GM18870 (cell line): ENCODE results near the gene RPLP2.

Experiments used
- ATAC-seq: cut with Tn5 transposase; IDR thresholded peaks from one replicate; pipeline ENCODE4 v1.9.1; 2021; ENCODE audit warnings: moderate library complexity; ENCODE audit not compliant: unreplicated experiment

Gene RPLP2

GRCh38 chr11:833114-833791 lies 23.5 kb downstream of the RPLP2 start:
- no peak for ATAC-seq

DNA sequence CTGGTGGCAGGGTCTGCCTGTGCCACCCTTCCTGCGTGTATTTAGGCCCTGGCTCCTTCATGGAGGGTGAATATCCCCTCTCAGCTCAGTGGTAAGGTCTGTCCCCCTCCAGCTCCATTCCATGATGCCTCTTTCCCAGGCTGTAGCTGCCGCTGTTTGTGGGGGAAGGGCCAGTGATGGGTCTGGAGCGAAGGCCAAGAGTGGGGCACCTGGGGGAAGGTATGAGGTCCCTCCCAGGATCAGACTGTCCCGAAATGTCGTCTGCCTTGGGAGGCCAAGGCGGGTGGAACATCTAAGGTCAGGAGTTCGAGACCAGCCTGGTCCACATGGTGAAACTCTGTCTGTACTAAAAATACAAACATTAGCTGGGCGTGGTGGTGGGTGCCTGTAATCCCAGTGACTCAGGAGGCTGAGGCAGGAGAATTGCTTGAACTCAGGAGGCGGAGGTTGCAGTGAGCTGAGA lies 24.1 kb downstream of the RPLP2 start:
- ATAC-seq = no peak

DNA sequence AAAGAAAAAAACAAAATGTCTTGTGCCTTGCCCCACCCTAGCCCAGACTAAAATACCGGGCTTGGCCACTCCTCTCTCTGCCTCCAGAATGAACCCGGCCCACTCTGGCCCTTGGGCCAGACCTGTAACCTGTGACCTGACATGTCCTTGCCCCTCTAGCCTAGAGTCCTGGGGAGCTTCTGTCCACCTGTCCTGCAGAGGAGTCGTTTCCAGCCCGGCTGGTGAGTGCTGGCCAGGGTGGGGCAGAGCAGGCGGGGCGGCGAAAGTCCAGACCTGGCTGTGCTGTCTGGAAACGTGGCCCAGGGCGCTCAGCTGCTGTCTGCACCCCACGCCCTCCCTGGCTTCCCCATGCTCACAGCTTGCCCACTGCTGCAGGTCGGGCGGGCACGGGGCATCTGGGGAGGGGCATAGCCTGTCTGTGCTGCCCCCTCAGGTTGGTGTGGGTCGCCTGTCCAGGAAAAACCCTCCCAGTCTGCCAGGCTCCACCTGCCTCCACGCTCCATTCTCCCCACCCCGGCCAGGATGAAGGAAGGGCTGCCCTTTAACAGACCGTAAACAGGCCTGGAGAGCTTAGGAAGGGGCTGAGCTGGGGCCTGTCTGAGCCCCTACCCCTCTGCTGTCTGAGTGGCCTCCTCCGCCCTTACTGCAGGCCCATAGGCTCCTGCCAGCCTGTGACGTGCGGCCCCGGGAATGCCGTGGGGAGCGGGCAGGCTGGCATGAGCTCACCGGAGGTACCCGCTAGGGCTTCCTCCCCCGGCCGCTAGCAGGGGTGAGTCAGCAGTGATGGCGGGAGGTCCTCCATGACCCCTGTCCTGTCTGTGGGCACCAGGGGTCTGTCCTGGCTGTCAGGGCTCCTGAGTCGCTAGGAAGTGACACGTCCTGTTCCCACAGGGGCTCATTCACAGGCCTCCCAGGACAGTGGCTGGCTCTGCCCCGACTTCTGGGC lies 24.9 kb downstream of the RPLP2 start:
- no peak for ATAC-seq

DNA sequence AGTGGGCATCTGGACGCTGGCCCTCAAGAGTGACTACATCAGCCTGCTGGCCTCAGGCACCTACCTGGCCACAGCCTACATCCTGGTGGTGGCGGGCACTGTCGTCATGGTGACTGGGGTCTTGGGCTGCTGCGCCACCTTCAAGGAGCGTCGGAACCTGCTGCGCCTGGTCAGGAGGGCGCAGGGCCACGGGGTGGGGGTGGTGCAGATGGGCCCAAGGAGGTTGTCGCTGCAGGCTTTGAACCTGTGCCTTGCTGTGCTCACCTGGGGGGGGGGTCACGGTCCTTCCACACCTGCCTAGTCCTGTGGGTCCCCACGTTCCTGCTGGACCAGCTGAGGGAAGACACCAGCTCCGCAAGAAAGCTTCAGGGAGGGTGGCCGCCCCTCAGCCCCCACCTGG lies 26.5 kb downstream of the RPLP2 start:
- ATAC-seq = no peak

GRCh38 chr11:836700-837099 lies 26.9 kb downstream of the RPLP2 start:
- ATAC-seq = no peak

- no peak for ATAC-seq
These were observed 27.6 kb downstream of the RPLP2 start for GRCh38 chr11:837189-837989.

- ATAC-seq = no peak
These were observed 28.2 kb downstream of the RPLP2 start for GRCh38 chr11:837990-838307.

- ATAC-seq = no peak
These were observed 28.9 kb downstream of the RPLP2 start for GRCh38 chr11:838441-839279.

DNA sequence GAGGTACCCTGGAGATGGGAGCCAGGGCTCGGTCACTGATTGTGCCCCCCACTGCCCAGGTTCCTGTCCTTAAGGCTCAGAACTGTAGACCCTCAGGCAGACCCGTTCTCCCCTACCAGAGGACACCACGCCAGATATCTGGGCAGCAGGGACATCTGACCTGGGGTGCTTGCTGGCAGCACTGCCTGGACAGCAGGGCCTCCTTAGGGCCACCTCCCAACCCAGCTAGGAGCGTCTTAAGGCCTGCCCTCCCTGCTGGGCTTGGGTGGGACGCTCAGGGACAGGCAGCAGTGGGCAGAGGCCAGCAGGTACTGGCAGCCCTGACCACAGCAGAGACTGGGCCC lies 29.5 kb downstream of the RPLP2 start:
- ATAC-seq = no peak

DNA sequence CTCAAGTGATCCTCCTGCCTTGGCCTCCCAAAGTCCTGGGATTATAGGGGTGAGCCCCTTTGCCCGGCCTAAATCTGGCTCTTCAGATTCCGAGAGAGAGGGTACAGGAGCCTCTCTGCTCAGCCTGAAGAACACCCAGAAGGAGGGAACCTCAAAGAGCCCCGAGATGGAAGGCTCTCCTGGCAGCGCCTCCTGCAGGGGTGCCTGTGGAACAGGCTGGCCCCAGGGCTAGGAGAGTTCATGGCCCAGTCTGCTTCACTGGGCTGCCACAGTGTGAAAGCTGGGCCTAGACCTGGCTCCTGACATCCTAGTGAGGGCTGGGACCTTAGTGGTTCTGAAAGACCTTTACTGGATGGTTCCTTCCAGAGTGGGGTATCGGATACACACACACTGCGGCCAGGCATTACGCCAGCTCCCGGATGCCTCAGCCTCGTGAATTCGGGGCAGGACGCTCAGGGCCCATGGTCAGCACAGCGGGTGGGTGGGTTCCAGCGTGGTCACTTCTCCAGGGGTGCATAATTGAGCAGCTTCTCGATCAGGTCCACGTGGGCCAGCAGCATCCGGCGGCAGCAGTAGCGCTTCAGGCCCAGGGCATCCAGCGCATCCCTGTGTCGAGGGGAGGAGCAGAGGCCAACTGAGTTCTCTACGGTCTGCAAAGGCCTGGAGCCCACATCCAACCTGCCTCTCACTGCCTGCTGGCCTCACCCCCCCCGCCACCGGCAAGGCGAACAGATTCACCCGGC lies 30.3 kb downstream of the RPLP2 start:
- ATAC-seq = no peak

DNA sequence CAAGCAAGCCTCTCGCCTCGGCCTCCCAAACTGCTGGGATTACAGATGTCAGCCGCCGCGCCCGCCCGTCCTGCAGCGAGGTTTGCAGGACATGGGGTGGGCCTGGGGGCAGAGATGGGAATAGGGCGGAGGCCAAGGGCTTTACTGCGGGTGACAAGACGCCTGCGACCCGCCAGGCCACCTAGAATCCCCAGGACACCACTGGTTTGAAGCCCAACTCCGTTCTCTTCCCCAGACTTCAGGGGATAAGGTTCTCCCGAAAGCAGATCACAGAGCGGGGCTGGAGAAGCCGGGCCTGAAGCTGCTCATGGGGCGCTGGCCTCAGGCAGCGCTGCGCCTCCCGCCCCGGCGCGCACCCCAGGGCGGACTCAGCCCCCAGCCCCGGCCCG lies 32.2 kb downstream of the RPLP2 start:
- ATAC-seq = no peak

GRCh38 chr11:842370-843002 lies 32.7 kb downstream of the RPLP2 start, which contains the start of the genes POLR2L and TSPAN4:
POLR2L (minus strand) TSS chr11:842529; CDS start chr11:842508, 21 bp downstream.
TSPAN4 (plus strand) TSS chr11:842852; CDS start chr11:850305, 7,453 bp downstream.
- ATAC-seq = no peak

DNA sequence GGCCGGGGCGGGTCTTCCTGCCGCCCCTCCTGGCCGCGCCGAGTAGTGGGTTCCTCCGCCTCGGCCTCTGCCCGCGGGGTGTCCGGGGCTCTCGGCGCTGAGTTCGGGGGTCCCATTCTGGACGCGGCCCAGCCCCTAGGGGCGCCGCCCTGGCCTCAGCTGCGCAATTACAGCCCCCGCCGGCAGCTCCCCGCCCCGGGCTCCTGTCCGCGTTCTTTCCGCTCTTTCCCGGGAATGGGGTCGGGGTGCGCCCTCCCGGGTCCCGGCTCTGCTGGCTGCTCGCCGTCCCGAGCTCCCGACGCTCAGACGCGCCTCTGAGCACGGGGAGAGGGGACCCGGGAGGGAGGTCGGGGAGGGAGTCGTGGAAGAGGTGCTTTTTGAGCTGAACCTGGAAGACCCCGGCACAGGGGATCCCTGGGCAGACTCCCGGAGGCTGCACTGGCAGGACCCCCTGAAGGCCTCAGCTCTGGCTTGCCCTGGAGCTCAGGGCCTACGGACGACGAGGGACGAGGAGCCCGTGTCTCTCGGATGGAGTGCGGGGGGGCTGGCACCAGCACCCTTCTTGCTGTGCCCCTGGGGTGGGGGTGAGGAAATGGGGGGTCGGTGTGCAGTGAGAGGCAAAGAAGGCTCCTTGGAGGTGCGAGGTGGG lies 33.4 kb downstream of the RPLP2 start:
- no peak for ATAC-seq

DNA sequence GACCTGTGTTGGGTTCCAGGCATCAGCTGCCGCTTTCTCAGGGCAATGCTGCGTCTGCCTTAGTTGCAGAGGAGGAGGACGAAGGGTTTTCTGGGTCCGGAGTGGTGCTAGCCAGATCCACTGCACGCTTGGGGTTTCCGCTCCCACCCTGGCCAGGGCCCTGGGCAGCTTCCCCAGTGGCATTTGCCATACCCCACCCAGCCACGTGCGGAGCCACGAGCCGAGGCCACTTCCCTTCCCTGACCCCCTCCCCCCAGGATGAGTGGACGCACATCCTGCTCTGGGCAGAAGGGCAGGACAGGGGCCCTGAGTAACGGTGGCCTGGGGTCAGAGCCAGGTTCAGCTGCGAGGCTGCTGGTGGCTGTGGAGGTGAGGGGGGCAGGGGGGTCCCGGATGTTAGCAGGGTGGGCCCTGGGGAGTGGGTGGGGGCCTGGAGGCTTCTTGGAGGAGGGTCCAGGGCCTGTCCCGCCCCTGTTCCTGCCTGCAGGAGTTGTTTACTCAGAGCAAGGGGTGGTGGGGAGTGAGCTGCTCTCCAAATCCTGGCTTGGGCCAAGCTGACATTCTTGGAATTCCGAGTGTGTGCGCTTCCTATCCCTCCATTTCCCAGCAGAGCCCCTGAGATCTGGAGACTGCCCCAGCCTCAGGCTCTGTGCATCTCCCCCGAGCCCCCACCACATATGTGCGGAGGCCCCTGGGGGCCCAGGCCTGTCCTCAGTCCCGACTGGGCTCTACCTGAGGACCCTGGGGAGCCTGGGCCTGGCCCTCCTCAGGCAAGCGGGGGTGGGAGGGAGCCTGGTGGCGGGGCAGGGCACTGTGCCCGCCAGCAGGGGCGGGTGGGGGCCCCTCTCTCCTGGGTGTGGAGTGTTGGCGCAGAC lies 34.3 kb downstream of the RPLP2 start:
- ATAC-seq = no peak

DNA sequence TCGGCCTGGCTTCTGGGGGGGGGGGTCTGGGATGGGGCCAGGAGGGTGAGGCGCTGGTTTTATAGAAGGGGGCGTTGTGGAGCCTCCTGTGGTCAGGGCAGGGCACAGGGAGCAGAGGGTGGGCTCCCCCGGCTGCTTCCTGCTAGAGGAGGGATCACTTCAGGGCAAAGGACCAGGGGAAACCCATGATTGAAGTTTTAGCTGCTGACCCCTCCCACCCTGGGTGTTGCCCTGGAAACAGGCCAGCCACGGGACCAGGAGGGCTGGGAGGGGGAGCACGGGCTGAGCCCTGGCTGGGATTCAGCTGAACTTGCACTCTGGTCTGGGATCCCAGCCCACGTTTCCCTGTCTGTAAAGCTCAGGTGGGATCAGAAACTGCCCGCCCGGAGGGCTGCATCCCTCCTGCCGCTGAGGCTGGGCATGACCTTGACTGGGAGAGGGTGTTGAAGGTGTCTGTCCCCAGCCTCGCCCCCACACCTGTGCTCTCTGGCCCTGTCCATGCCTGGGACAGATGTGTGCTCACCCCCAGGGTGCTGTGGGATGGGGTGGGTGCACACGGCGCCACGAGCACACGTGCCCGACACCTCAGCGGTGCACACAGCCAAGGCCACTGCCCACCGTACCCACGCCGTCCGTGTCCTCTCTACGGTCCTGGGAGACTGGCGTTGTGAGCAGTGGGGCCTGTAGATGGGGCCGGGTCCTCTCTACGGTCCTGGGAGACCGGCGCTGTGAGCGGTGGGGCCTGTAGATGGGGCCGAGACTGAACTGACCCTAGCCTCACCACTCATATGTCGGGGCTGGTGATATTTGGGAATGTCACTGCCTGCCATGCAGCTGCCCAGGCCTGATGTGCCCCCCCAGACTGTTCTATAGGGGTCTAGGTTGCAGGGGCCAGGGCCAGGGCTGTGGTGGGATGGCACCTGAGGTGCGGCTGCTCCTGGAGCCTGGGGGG lies 35.2 kb downstream of the RPLP2 start:
- no peak for ATAC-seq

DNA sequence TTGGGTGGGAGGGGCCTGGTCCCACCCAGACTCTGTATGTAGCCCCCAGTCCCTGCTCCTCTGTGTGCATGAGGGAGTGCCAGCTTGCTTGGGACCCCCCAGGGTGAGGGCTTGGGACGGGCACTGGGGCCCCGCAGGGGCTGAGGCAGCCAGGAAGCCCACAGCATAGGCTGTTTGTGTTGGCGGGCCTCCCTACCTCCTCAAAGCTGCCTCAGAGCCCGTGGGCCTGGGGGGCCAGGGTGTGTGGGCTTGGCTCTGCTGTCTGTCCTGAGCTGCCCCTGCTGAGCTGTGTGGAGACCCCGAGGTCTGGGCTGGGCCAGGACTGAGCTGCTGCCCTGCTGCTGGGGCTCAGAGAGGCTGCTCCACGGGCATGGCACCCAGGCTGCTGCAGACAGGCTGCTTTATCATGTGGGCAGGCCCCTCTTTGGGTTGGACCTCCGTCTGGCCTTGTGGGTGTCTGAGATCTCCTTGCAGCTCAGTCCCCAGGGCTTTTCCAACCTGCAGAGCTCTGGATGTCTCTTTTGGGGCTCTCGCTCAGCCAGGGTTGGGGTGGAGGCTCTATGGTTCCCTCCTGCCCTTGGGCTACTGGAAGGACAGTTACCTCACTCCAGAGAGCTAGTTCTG lies 36.2 kb downstream of the RPLP2 start:
- ATAC-seq = no peak
